Measurements from ENCODE around the gene MYO16.
"Not testable (repeated sequence)": the region's sequence is repeated elsewhere in the genome, so short reads cannot be mapped to it uniquely, and the experiment has no call there.

MYO16 gene

DNA sequence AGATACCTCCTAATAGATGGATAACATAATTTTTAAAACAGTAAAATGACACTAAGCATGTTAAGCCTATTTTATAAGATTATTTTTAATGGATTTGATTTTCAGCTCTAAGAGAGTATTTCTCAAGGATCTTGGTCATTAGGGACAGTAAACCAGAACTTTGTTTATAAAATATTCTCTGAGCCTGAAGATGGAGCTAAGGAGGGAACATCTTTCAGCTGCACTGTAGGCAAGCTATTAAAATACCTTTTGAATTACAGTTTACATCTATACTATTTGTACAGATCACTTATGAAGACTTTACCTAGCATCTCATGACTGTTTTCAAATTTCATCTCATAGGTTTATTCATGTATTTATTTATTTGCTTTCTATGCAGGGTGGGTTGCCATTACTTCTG, 345.3 kb downstream of the MYO16 start:
- Histone ChIP-seq H3K9ac (no peak overlapping the region), H3K4me1 (peaks cover 13% of the 10 kb centered on the region), H3K27me3 (no peaks in the 10 kb centered on the region), H3K9me3 (0 out of 2 replicates have a peak, but pooled peaks cover 3% of the 10 kb centered on the region), H3K4me2 (no peak overlapping the region), H3K4me3 (no peak overlapping the region), H3K27ac (no peak overlapping the region), H4K20me1 (no peaks in the 10 kb centered on the region), H3K36me3 (no peaks in the 10 kb centered on the region)
- TF ChIP-seq Cebpa-rat (IDR thresholded peaks at IDR 0.05), result no peak

DNA sequence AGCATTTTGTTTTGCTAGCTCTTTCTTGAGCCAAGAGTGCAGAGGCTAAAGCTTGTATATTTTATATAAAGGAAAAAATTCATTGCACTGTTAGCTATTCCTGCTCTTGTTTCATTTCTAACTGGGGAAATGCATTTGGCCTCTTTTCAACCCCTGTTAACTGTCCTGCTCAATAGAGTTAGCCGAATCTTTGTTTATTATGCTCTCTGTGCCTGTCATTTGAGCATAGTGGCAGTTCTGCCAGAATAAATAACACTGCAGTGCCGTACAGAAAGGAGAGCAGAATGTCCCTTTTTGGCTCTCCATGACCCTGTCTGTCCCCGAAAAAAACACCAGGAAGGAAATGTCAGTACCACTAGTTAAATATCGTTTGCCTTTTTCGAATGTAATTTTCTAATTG, 350.8 kb downstream of the MYO16 start:
- Histone ChIP-seq H3K27ac (no peak overlapping the region; the same call in 1 of the 2 replicates), H3K36me3 (no peaks in the 10 kb centered on the region), H3K4me3 (no peak overlapping the region), H4K20me1 (no peaks in the 10 kb centered on the region), H3K4me2 (peak overlapping the region; percentile 67), H3K27me3 (no peaks in the 10 kb centered on the region), H3K9me3 (0 out of 2 replicates have a peak, but pooled peaks cover 3% of the 10 kb centered on the region), H3K9ac (peak overlapping the region; percentile 46), H3K4me1 (peaks cover 16% of the 10 kb centered on the region)
- no peak for TF ChIP-seq Cebpa-rat (IDR thresholded peaks at IDR 0.05)

DNA sequence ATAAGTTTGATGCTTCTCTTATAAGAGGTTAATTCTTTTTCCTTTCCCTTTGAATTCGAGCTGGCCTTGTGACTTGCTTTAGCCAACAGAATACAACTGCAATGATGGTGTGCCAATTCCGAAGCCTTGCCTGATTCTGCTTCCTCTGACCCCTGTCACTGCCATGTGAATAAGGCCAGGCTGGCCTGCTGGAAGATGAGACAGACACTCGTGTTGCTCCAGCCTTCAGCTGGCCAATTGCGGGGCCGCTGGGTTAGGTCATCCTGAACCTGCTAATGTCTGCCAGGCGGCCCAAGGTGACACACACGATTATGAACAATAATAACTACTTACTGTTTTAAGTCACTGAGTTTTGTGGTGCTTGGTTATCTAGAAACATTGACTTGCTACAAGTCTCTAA, 352.0 kb downstream of the MYO16 start:
- Histone ChIP-seq H3K9ac (no peak overlapping the region), H3K27ac (no peak overlapping the region), H3K4me2 (no peak overlapping the region), H3K4me1 (peaks cover 16% of the 10 kb centered on the region), H3K4me3 (no peak overlapping the region), H3K9me3 (peaks cover 7% of the 10 kb centered on the region; the same call in 1 of the 2 replicates), H3K27me3 (no peaks in the 10 kb centered on the region), H3K36me3 (no peaks in the 10 kb centered on the region), H4K20me1 (no peaks in the 10 kb centered on the region)
- no peak for TF ChIP-seq Cebpa-rat (IDR thresholded peaks at IDR 0.05)

DNA sequence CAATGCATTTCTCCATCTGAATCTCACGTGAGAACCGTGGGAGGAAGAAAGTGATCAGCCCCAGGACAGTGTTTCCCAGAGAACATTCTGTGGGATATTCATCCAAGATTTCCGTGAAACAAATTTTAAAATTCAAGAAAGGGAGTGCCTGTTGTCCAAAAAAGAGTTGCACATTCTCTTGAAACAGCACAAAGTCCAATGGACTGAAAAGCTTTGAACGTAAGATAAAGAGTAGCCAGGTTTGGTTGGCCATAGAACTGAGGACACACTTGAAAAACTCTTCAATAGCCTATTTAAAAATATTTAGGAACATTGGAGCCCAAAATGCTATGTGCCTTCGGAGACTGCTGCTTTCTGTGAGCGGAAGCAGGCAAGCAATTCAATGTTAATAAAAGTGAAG, 353.9 kb downstream of the MYO16 start:
- Histone ChIP-seq H4K20me1 (no peaks in the 10 kb centered on the region), H3K9me3 (peaks cover 4% of the 10 kb centered on the region; the same call in 1 of the 2 replicates), H3K4me3 (no peak overlapping the region), H3K27me3 (no peaks in the 10 kb centered on the region), H3K27ac (no peak overlapping the region), H3K9ac (no peak overlapping the region), H3K4me1 (peaks cover 16% of the 10 kb centered on the region), H3K4me2 (no peak overlapping the region), H3K36me3 (no peaks in the 10 kb centered on the region)
- TF ChIP-seq Cebpa-rat (IDR thresholded peaks at IDR 0.05), result no peak

GRCh38 chr13:108984251-108984920, 355.0 kb downstream of the MYO16 start:
- no peaks in the 10 kb centered on the region for H3K27me3 ChIP-seq
- no peak overlapping the region for H3K4me2 ChIP-seq
- H3K4me3 ChIP-seq, result no peak overlapping the region
- no peak for TF ChIP-seq Cebpa-rat (IDR thresholded peaks at IDR 0.05)
- H3K9ac ChIP-seq, result no peak overlapping the region
- no peak overlapping the region for H3K27ac ChIP-seq
- no peaks in the 10 kb centered on the region for H4K20me1 ChIP-seq
- peaks cover 16% of the 10 kb centered on the region for H3K4me1 ChIP-seq
- no peaks in the 10 kb centered on the region for H3K36me3 ChIP-seq
- peaks cover 4% of the 10 kb centered on the region; the same call in 1 of the 2 replicates for H3K9me3 ChIP-seq

- H3K9me3 ChIP-seq, result peaks cover 4% of the 10 kb centered on the region; the same call in 1 of the 2 replicates
- peaks cover 11% of the 10 kb centered on the region for H3K4me1 ChIP-seq
- no peaks in the 10 kb centered on the region for H3K27me3 ChIP-seq
- H4K20me1 ChIP-seq, result no peaks in the 10 kb centered on the region
- no peak overlapping the region for H3K27ac ChIP-seq
- H3K4me3 ChIP-seq, result no peak overlapping the region
- no peaks in the 10 kb centered on the region for H3K36me3 ChIP-seq
- TF ChIP-seq Cebpa-rat (IDR thresholded peaks at IDR 0.05), result no peak
- H3K4me2 ChIP-seq, result no peak overlapping the region
- H3K9ac ChIP-seq, result no peak overlapping the region
Observed at GRCh38 chr13:108985166-108985565, 355.8 kb downstream of the MYO16 start.

DNA sequence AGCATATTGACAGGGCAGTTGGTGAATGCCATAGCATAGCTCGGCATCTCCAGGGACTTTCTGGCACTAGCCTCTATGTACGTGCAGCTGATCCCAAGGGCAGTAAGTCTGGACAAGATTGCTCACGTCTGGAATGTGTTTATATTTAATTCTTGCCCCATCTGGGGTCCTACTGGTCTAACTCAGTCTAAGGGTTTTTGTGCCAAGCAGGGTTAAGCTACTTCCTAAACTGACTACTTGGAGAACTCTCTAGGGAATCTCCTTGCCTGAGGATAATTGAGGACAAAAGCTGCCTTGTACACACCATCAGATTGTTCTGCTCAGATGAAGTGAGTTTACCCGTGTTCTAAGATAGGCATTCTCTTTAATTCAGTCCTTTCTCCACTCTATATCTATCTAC, 358.1 kb downstream of the MYO16 start:
- Histone ChIP-seq H3K36me3 (no peaks in the 10 kb centered on the region), H3K9ac (no peak overlapping the region)

DNA sequence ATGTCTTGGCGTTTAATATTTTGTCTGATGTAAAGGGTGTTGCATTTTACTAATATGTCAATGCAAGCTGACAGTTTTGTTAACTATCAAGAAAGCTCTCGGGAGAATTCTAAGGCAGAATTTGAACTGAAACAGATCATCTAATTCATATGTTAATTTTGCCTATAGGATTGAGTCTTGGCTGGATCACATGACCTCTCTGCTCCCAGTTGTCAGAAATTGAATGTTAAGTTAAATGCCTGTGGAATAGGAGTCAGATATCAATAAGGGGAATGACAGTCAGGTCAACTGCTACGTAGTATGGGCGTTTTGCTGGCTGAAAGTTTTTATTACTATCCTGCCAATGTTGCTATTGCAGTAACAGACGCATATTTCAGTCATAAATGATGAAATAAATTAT, 358.5 kb downstream of the MYO16 start:
- Histone ChIP-seq H3K4me1 (no peaks in the 10 kb centered on the region), H3K4me2 (no peak overlapping the region), H4K20me1 (no peaks in the 10 kb centered on the region), H3K4me3 (no peak overlapping the region), H3K9me3 (peaks cover 4% of the 10 kb centered on the region; the same call in 1 of the 2 replicates), H3K27me3 (no peaks in the 10 kb centered on the region), H3K36me3 (no peaks in the 10 kb centered on the region), H3K27ac (no peak overlapping the region), H3K9ac (no peak overlapping the region)
- TF ChIP-seq Cebpa-rat (IDR thresholded peaks at IDR 0.05), result no peak

More for the DNA sequence above, 358.1 kb downstream of the MYO16 start:
- Histone ChIP-seq H3K4me3 (no peak overlapping the region), H3K4me2 (no peak overlapping the region), H3K27me3 (no peaks in the 10 kb centered on the region), H3K4me1 (no peaks in the 10 kb centered on the region), H4K20me1 (no peaks in the 10 kb centered on the region), H3K27ac (no peak overlapping the region), H3K9me3 (peaks cover 4% of the 10 kb centered on the region; the same call in 1 of the 2 replicates)
- no peak for TF ChIP-seq Cebpa-rat (IDR thresholded peaks at IDR 0.05)

GRCh38 chr13:108991416-108991815, 362.0 kb downstream of the MYO16 start:
- H3K36me3 ChIP-seq, result not testable (repeated sequence)

DNA sequence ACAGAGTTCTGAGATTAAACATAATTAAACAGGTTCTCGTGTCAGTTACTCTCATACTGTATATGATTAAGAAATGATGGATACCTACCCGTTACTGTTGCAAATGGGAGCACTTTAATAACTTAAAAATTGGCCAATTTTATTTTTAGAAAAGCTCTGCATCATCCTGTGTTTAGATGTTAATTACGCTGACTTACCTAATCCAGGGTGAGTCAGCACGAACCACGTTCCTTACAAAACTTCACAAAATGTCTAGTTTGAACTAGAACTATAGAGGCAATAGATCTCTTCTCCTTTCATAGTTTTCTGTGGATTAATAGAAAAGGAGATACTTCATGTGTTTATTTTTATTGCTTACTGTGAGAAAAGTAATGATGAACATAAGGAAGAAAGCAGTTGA, 363.9 kb downstream of the MYO16 start:
- Histone ChIP-seq H3K27me3 (no peaks in the 10 kb centered on the region), H3K9ac (no peak overlapping the region), H3K36me3 (no peaks in the 10 kb centered on the region), H3K4me3 (no peak overlapping the region), H3K27ac (no peak overlapping the region), H3K9me3 (no peaks in the 10 kb centered on the region), H3K4me1 (no peaks in the 10 kb centered on the region), H4K20me1 (no peaks in the 10 kb centered on the region), H3K4me2 (no peak overlapping the region)
- no peak for TF ChIP-seq Cebpa-rat (IDR thresholded peaks at IDR 0.05)

More at GRCh38 chr13:108991416-108991815, 362.0 kb downstream of the MYO16 start:
- H3K4me1 ChIP-seq, H3K9me3 ChIP-seq, H3K27ac ChIP-seq, H3K4me3 ChIP-seq, H4K20me1 ChIP-seq, H3K4me2 ChIP-seq, H3K27me3 ChIP-seq, H3K9ac ChIP-seq: not testable (repeated sequence)
